Fibroblast of peridontal ligament (primary cell): ENCODE results near the gene KLHDC10.
A peak's percentile ranks its signal among the peaks of the same experiment; 100 is the strongest.
"Not testable (repeated sequence)": the region's sequence is repeated elsewhere in the genome, so short reads cannot be mapped to it uniquely, and the experiment has no call there.

ENCODE experiments used
- DNase-seq: peaks from one replicate; pipeline ENCODE4 v3.0.0-alpha.2; 2010; ENCODE audit errors: extremely low read depth

Gene KLHDC10

DNA sequence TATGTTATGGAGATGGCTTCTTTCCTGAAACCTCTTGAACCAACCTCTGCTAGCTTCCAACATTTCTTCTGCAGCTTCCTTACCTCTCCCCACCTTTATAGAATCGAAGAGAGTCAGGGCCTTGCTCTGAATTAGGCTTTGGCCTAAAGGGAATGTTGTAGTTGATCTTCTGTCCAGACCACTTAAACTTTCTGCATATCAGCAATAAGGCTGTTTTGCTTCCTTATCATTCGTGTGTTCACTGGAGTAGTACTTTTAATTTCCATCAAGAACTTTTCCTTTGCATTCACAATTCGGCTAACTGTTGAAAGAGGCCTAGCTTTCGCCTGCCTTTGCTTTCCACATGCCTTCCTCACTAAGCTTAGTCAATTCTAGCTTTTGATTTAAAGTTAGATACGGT is 48.0 kb downstream of the KLHDC10 start:
- no peak for DNase-seq

DNA sequence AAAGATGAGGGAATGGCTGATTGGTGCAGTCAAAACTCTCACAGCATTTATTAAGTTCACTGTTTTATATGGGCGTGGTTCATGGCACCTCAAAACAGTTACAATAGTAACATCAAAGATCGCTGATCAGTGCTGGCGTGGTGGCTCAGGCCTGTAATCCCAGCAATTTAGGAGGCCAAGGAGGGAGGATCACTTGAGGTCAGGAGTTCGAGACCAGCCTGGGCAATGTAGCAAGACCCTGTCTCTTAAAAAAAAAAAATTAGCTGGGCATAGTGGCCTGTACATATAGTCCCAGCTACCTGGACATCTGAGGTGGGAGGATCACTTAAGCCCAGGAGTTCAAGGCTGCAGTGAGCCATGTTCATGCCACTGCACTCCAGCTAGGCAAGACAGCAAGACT is 48.5 kb downstream of the KLHDC10 start:
- no peak for DNase-seq

DNA sequence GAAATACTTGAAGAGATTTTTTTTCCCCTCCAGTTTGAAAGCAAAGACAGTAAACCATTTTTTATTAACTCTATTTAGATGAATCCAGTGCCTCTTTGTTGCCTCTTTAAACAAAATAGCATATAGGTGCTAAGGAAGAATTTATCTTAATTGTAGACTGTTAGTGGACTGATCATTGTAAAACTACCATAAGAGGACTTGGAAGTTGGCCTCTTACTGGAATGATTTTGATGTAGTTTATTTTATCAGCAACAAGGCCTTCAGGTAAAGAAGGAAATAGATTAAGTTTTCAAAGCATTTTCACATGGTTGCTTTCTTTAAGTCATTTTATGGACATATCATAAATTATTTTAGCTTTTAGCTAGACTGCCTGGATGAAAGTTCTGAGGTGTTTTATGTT is 53.2 kb downstream of the KLHDC10 start:
- no peak for DNase-seq

DNA sequence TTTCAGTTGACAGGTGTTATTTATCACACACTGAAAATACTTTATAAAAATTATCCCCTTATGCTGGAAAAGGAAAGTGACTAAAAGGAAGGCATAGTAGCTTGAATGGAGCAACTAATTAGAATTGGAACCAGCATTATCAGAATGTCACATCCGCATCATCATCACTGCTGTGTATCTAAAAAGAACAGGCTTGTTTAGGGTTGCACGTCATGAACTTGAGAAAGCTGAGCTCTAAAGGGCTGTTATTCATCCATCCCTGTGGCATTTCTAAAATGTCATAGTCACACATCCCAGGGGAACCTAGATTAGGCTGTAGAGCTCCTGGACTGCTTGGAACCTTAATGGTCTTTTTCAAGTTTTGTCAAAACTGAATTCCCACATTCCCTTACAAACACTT is 54.4 kb downstream of the KLHDC10 start:
- DNase-seq = no peak

DNA sequence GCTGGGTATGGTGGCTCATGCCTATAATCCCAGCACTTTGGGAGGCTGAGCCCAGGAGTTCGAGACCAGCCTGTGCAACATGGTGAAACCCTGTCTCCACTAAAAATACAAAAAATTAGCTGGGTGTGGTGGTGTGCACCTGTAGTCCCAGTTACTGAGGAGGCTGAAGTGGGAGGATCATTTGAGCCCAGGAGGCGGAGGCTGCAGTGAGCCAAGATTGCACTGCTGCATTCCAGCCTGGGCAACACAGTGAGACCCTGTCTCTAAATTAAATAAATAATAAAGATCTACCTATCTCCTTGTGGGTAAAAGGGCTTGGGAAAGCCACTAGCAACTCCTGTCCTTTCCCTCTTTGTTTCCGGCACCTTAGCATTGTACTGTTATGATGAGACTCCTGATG is 56.5 kb downstream of the KLHDC10 start:
- not testable (repeated sequence) for DNase-seq

DNA sequence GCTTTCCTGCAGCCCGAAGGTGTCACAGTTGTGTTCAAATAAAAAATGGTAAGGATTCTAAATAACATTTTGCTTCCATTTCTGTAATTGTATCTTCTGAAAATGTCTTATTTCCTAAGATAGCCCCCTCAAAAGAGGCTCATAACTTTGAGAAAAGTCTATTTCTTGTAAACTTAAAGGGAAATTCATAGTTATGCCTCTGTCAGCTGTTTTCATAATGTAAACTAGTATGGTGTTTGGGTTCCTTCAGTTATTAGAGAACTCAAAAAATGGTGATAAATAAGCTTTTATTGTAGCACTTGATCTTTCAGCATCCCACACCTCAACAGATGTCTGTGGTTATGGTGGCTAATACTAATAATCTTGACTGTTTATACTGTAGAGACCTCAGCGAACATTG is 57.1 kb downstream of the KLHDC10 start:
- DNase-seq = no peak

DNA sequence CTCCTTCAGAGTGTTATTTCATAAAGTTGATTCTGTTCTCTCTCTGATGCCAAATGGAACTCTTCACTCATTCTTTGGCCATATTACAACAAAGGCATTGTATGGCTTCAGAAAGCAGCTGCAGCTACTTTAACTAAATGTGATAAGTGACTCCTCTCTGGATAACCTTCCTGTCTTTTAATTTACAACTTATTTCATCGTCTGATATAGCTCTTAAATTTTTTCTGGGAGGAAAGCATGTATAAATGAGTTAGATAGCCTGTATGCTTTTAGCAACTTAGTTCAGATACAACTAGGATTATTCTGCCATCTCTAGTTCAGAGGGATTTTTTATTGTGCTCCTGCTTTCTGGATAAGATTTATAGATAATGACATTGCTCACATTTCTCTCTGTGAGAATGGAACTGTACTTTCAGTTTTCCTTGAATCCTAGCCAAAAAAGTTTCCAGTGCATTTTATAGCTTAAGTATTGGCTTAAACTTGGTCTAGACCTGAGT is 57.5 kb downstream of the KLHDC10 start:
- peak; percentile 61 for DNase-seq

DNA sequence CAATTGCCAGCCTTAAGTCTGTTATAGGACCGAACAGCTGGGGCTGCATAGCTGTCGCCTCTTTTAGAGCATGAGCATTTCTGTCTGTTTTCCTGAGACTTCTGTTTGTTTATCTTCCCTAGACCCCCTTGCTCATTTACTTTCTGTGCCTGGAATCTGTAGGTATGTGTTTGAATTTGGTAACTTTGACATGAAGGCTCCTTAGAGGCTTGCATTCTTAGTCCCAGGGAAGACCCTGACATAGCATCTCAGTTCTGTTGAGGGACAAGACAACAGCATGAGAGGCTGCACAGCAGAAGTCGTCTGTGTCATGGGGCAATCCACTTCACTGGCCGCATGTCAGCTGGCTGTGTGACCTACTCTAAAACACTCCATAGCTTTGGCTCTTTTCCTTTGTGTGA is 58.7 kb downstream of the KLHDC10 start:
- DNase-seq = no peak

DNA sequence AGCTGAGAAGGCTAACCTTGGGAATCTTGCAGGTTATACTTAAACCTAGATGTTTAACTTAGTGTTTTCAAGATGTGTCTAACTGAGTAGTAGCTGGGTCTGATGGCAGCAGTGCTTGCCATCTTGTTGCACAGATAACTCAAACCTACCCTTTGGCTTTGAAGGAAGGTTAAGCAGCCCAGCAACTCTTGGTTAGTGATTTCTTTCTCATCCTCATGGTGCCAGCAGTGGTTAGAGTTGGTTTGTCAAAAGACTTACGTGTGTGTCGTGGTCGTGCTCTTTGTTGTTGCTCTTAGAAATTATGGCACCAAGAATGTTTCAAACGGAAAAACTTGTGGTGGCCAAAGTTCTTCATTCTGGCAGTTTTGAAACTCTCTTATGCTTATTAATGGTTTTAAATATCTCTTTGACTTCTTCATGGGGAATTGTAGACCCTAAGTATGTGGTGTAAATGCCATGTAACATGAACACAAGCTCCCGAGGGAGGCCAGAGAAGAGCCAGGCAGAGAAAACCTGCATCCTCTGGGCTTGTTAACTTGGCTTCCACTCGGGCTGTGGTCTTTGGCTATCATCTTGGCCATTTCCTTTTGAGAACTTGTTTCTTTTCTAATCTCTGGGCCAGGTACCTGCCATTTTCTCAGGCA is 61.0 kb downstream of the KLHDC10 start:
- no peak for DNase-seq

DNA sequence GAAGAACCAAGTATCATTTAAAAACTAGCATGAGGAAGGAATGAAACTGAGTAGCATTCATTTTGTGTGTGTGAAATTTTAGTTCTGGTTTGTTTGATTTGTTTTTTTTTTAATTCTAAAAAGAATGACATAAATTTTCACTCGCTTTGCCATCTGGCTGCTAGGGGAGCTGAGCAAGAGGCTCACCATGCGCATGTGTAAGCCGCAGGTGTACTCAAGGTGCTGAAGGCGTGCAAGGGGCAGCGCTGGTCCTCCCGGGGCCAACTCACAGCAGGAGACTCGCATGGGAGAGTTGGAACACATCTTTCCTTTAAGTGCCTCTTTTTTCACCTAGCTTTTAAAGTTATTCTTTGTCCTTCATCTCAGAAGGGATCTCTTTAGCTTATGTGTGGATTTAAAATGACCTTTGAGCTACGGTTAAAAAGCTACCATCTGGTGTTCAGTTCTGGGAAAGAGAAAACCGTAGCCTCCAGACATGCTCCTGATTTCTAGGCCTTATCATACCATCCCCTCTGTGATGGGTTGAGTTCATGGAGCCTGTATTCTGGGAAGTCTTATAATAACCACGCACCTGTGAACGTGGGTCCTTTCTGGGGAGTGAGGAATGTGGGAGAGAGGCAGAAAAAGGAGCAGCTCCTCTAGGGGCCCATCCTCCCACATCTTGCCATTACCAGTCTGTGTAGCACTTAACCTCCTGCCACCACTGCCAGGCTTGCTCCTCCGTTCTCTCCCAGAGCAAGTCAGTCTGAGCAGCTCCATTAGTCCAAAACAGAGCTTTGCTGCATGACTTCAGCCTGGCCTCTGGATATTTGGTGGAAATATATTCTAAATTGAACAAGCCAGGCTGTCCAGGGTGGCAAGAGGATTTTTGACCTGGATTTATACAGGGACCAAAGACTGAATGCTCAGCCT is 61.9 kb downstream of the KLHDC10 start:
- no peak for DNase-seq

DNA sequence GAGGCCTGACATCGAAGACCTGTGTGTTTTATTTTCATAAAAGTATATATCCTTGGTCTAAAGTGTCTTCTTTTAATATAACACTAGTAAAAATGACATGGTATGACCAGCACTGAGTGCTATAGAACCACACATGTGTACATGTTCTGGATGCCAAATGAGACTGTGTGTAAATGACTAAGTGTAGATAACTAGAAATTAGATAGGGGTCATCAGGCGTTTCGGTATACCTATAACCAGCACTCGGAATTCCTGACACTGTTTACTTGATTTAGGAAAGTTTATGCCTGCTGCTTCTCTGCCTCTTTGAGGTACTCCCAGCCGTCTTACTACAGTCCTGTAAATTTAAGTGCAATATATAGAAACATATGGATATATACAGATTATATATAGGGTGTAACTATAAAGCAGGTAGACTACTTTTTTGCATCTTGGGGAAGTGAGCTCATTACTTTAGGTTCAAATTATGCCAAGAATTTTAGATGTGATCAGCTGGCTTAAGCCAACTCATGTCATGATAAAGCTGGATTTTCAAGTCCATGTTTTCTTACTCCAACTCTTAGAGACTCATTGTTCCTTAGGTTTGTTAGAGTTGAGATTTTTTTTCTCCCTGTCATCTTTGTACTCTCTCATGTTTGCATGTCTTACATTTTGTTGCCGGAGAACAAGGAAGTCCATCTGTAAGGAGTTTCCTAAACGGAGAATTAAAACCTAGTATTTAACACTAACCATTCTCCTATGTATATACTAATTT is 62.9 kb downstream of the KLHDC10 start:
- DNase-seq = no peak

DNA sequence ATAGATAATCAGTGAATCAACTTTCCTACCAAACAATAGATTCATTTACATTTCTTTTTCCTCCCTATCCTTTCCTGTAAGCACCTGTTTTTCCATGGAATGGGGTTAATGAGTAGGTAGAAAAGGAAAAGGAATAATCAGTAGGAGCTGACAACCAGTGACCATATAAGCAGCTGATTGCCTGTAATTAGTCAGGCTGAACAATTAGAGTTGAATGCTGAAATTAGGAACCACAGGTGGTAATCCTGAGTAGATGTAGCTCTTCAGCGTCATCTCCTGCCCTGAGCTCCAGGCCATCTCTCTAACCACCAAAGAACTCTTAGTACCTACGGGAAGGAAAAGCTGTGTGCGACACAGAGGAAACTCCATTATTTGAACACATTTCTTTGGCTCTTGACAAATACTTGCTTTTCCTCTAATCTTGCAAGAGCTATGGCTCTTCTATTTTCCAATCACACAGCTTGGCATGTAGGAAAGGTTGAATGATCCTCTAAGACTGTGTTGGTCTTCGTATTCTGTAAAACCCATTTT is 63.8 kb downstream of the KLHDC10 start:
- DNase-seq = no peak

DNA sequence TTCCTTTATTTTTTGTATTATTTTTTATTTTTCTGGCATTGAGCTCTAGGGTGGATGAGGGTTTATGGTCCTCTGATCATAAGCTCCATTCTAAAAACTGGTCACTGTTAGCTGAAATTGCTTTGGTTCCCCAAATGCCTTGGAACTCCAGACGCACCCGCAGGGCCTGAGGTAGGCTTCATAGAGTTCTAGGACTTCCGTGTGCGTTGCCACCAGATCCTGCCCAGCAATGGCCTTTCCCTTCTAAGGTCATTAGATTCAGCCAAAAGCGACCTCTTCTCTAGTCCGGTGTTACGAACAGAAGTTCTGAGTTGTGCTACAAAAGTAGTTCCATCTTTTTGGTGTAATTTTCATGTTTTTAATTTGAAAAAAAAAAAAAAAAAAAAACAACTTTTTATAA is 64.4 kb downstream of the KLHDC10 start:
- no peak for DNase-seq

DNA sequence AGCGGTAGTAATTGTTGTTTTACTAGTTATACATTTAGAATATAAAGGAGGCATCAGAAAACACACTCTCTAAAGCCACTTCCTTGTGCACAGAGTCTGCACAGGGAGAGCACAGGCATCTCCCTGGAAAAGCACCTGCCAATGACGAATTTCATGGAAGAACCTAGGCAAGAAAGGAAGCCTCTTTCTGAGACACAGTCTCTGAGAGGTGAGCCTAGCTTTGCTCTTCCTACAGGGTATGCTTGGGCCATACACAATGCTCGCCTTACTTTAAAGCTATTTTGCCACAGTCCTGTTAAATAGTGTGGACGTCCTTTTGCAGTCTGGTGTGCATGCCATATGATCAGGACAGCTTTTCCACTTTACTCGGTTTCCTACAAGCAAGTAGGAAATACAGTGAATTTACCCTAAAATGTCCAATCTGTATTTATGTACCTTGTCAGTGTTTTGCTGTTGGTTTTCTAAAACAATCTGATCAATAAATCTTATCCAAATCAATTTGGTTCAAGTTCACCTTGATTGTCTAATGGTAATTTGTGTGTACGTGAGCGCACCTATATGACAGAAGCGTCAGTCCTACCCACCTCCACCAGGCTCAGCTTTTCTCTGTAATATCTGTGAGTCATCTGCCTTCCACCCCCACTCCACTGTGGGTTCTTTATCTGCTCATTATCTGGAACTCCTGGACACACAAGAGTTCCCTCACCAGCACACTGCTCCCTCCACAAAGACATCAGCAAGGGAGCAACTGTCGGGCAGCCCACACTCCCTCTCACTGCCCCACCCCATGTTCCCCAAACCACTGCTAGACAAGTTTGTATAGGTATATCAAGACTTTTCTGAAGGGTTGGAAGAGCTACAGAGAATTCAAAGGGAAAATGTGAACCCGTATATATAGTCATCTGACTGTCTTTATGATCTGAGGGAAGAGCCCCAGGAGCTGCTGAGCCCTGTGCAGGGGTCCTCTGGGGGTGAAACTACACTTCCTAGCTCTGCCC is 65.2 kb downstream of the KLHDC10 start:
- no peak for DNase-seq

DNA sequence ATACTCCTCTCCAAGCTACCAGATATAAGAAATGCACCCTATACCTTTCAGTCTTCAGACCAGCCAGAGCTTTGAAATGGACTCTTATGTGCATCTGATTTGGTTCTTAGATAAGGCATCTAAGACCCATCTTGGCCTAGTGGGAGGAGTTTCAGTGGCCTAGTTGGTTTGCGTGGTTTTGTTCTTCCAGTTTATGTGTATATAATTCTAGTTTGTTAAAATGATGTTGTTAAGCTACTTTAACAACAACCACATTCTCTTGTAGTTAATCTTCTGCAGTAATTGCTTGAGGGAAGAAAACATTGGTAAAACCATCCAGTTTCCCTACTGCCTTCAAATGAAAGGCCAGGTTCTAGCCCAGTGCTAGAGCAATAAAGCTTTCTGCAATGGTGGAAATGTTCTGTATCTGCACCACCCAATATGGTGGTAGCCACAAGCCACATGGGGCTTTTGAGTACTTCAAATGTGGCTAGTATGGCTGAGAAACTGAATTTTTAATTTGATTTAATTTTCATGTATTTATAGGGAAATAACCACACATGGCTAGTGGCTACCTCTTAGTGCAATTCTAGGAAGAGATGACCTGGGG is 66.3 kb downstream of the KLHDC10 start:
- DNase-seq = no peak

DNA sequence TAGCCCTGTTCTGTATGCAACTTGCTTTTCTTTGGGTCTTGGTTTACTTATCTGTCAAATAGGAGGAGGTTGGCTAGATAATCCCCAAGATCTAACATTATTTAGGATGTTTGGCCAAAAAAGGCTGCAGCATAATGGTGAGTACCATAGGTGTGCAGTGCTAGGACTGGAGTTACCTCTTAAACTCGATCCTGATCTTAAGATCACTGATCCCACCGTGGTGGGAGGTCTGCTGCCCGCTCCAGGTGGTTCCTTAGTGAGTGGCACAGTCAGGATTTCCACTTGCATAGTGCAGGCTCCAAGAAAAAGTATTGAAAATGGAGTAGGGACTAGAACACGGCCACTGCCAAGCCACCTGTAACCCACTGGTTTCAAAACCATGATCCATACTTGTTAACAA is 66.9 kb downstream of the KLHDC10 start:
- no peak for DNase-seq

DNA sequence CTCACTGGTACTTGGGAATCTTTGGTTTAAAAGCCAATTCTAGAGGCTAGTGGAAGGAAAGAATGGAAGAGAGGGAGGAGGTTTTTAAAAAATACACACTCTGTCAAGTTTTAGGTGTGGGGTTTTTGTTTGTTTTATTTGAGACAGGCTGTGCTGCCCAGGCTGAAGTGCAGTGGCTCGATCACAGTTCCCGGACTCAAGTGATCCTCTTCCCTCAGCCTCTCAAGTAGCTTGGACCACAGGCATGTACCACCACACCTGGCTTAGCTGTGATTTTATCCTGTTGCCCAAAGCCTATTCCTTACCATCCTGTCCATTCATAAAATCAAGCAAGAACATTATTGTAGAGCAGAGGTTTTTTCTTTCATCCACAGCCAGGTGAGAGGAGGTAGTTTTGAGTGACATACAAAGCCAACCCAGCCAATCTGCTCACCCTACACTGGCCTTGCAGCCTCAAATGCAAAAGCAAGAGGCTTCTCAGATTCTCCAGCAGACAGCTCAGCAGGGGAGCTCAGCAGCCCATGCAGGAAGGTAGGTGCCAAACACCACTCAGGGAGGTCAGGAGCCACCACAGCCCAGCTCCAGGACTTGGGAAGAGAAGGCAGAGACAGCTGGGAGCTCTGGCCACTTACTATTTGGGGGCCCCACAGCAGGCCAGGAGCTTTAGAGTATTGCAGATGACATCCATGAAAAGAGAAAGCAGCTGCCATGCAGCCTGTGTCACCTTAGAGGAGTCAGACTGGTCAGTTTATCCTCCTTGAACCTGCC is 69.0 kb downstream of the KLHDC10 start:
- DNase-seq = no peak

DNA sequence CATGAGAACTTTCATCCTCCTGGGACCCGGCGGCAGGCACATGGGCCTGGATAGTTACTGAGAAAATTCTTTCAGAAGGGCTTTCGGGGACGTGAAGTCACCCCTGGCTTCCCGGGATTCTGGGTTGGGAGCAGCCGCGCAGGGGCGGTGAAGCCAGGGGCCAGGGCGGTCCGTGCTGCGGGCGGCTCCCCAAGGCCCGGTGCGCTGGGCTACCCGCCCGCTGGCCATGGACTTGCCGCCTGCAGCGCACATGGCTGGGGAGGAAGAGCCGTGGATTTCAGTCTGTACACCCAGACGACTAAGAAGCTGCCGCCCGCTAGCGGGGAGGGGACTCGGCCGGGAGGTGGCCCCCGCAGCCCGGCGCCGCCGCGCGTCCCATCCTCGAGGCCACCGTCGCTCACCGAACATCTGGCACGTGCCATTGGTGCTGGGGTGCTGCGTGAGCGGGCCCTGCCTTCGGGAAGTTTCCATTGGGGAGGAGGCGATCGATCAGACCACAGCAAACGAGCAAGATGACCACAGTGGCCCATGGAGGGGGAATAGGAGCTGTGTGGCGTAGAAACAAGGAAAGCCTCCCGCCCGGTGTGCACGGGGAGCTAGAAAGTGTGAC is 70.3 kb downstream of the KLHDC10 start:
- DNase-seq = no peak

DNA sequence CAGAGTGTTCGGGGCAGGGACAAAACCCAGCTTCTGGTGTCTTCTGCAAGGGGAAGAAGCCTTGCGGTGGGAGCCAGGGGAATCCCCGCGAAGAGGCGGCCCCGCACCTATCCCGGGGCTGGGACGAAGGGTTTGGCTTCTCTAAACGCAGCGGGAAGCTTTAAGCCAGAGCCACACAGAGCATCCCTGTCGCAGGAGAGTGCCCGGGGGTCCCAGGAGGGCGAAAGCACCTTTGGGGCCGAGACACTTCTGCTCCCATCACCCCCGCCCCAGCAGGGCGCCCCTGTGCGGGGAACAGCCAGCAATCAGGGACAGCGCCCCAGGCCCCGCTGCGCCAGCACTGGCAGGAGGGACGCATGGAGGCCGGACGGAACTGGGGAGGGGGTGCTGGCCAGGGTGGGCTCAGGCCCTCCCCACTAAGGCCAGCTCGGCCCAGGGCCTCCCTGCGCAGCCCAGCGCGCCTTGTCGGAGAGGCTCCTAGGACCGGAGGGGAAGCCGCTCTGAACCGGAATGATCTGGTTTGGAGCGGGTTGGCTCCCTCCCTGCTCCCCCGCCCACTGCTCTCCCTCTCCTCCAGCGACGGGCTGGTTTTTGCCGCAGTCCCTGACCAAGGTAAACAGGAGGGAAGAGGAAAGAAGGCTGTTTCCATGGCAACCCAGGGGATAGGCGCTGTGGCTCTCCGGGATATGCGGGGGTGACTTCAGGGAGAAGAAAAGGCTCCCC is 71.0 kb downstream of the KLHDC10 start:
- DNase-seq = peak; percentile 65
